Duodenal mucosa (tissue), 2 donors: ENCODE measurements around the gene ZCCHC4.

Experiments used
- H3K27ac ChIP-seq: one replicate; pipeline ENCODE4 v1.7.0; 2013; ENCODE audit warnings: low read depth, low read length
- H3K27me3 ChIP-seq, 2 donors: one replicate each; pipeline ENCODE4 v1.7.0; 2013; ENCODE audit warnings: low read length in 2 of 2, control low read depth in 1 of 2; ENCODE audit not compliant: insufficient read depth in 2 of 2, control insufficient read depth in 1 of 2
- H3K36me3 ChIP-seq, 2 donors: one replicate each; pipeline ENCODE4 v1.7.0; 2013; ENCODE audit warnings: low read length in 2 of 2, control low read depth in 1 of 2; ENCODE audit not compliant: insufficient read depth in 2 of 2, control insufficient read depth in 1 of 2
- H3K4me1 ChIP-seq, 2 donors: one replicate each; pipeline ENCODE4 v1.7.0; 2013; ENCODE audit warnings: low read length in 2 of 2, control low read depth in 1 of 2; ENCODE audit not compliant: insufficient read depth in 2 of 2, control insufficient read depth in 1 of 2
- H3K4me3 ChIP-seq, 2 donors: one replicate each; pipeline ENCODE4 v1.7.0; 2013; ENCODE audit warnings: low read length in 2 of 2, low read depth in 1 of 2
- H3K9ac ChIP-seq, 2 donors: one replicate each; pipeline ENCODE4 v1.7.0; 2013; ENCODE audit warnings: low read length in 2 of 2, low read depth in 1 of 2
- H3K9me3 ChIP-seq, 2 donors: one replicate each; pipeline ENCODE4 v1.7.0; 2013; ENCODE audit warnings: low read length in 2 of 2, control low read depth in 1 of 2; ENCODE audit not compliant: control insufficient read depth in 1 of 2

Gene ZCCHC4

GRCh38 chr4:25347971-25348370 is 35.4 kb downstream of the ZCCHC4 start:
- H3K27ac ChIP-seq: no peak overlapping the region

DNA sequence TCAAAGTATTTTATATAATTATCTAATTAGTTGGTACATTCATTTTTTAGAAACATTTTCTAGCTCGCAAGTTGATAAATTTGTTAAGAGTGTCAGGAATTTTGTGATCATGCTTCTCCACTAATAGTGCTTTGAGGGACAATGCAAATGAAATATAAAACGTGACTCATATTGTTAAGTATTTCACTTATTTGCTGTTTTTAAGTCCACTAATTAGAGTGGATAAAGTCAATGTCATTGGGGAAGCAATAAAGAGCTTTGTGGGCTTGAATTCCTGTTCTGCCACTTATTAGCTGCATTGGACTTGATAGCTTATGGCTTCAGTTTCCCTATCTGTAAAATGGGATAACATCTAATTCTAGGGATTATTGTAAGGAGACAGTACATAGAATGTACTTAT is 38.0 kb downstream of the ZCCHC4 start:
- Histone ChIP-seq H3K9ac (no peak overlapping the region), H3K4me1 (no peaks in the 10 kb centered on the region), H3K36me3 (peaks cover 8 to 17% of the 10 kb centered on the region in 2 donors), H3K4me3 (no peak overlapping the region), H3K9me3 (no peaks in the 10 kb centered on the region), H3K27me3 (no peaks in the 10 kb centered on the region), H3K27ac (no peak overlapping the region)

More at GRCh38 chr4:25347971-25348370, 35.4 kb downstream of the ZCCHC4 start:
- Histone ChIP-seq H3K27me3 (no peaks in the 10 kb centered on the region), H3K4me3 (no peak overlapping the region), H3K9ac (no peak overlapping the region), H3K36me3 (peaks cover 4 to 12% of the 10 kb centered on the region in 2 donors), H3K4me1 (peaks cover 0 to 4% of the 10 kb centered on the region in 2 donors), H3K9me3 (no peaks in the 10 kb centered on the region)

DNA sequence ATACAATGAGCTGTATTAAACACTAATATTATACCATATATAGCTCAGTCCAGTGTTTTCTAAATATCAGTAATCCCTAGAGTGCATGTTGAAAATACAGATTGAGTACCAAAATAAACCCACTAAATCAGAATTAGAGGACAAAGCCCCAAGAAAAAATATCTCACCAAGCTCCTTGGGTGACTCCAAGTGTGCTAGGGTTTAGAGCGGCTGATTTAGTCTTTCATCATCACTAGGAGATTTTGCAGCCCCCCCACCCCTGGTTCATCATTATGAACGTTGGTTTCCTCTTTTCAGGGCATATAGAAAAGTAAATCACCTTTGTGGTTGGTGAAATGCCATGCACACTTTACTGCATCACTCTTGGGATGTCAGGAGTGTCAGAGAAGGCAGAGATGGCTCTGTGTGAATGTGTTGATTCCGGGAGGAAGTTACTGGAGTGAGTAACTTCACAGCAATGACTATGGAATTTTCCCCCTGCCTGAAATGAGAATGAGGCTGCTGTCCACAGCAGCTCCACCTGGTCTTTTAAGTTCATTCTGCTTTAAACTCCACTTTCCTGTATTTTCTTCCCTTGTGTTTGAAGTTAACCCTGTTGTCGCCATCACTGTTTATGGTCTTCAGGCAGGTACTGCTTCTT is 39.3 kb downstream of the ZCCHC4 start:
- no peaks in the 10 kb centered on the region for H3K27me3 ChIP-seq
- peaks cover 8 to 14% of the 10 kb centered on the region in 2 donors for H3K36me3 ChIP-seq
- no peaks in the 10 kb centered on the region for H3K4me1 ChIP-seq
- H3K4me3 ChIP-seq: no peak overlapping the region
- no peak overlapping the region for H3K27ac ChIP-seq
- H3K9ac ChIP-seq: no peak overlapping the region
- no peaks in the 10 kb centered on the region for H3K9me3 ChIP-seq

DNA sequence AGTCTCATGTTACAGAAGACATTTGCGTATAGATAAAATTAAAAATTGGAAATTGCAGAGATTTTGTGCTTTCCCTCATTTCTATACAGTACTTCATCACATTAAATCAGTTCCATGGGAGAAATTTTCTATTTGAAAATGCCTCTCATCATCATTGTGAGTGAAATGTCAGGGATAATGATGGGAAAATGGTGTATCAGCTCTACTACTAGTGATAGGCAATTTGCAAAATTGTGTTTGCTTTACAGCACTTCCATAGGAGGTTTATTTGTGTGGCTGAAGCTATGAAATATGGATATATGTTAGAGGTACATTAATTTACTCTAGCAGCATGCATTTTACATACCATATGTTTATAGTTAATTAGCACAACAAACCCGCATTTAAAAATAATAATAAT is 43.5 kb downstream of the ZCCHC4 start:
- Histone ChIP-seq H3K9ac (no peak overlapping the region), H3K27ac (no peak overlapping the region), H3K4me1 (no peaks in the 10 kb centered on the region), H3K4me3 (no peak overlapping the region), H3K36me3 (peaks cover 4 to 10% of the 10 kb centered on the region in 2 donors), H3K27me3 (no peaks in the 10 kb centered on the region), H3K9me3 (no peaks in the 10 kb centered on the region)

GRCh38 chr4:25358515-25359275 is 46.1 kb downstream of the ZCCHC4 start:
- H3K4me1 ChIP-seq: no peaks in the 10 kb centered on the region
- no peak overlapping the region for H3K9ac ChIP-seq
- no peaks in the 10 kb centered on the region for H3K27me3 ChIP-seq
- peaks cover 0 to 3% of the 10 kb centered on the region in 2 donors for H3K36me3 ChIP-seq
- no peaks in the 10 kb centered on the region for H3K9me3 ChIP-seq
- no peak overlapping the region for H3K4me3 ChIP-seq
- no peak overlapping the region for H3K27ac ChIP-seq

GRCh38 chr4:25361253-25361652 is 48.7 kb downstream of the ZCCHC4 start:
- Histone ChIP-seq H3K9me3 (no peaks in the 10 kb centered on the region), H3K9ac (no peak overlapping the region), H3K4me3 (no peak overlapping the region), H3K36me3 (peaks cover 3 to 12% of the 10 kb centered on the region in 2 donors), H3K27me3 (no peaks in the 10 kb centered on the region), H3K27ac (no peak overlapping the region), H3K4me1 (no peaks in the 10 kb centered on the region)

- Histone ChIP-seq H3K36me3 (peaks cover 3 to 13% of the 10 kb centered on the region in 2 donors), H3K9ac (no peak overlapping the region), H3K4me1 (no peaks in the 10 kb centered on the region), H3K4me3 (no peak overlapping the region), H3K27me3 (no peaks in the 10 kb centered on the region), H3K27ac (no peak overlapping the region), H3K9me3 (no peaks in the 10 kb centered on the region)
Observed at GRCh38 chr4:25367004-25367621, 54.5 kb downstream of the ZCCHC4 start.

DNA sequence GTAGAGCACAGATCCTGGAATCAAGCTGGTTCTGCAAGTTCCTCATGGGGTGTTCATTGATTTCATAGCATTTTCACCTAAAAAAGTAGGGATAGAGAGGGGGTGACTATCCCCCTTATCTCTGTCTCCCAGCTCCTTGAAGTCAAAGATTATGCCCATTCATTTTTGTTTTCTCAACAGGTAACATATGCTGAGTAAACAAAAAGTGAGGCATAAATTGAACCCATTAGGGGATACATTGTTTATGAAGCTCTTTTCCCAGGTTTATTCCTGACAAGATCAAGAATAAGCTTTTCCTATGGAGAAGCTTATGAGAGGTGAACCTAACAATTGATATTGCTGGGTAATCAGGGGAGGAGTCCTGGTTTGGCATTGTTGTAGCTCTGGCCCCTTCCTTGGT is 55.3 kb downstream of the ZCCHC4 start:
- H3K36me3 ChIP-seq: peaks cover 3 to 13% of the 10 kb centered on the region in 2 donors
- H3K9me3 ChIP-seq: no peaks in the 10 kb centered on the region
- no peak overlapping the region for H3K9ac ChIP-seq
- H3K27ac ChIP-seq: no peak overlapping the region
- H3K4me3 ChIP-seq: no peak overlapping the region
- H3K4me1 ChIP-seq: no peaks in the 10 kb centered on the region
- no peaks in the 10 kb centered on the region for H3K27me3 ChIP-seq

GRCh38 chr4:25368315-25368714 is 55.7 kb downstream of the ZCCHC4 start:
- H3K9ac ChIP-seq: no peak overlapping the region
- no peaks in the 10 kb centered on the region for H3K27me3 ChIP-seq
- H3K4me3 ChIP-seq: no peak overlapping the region
- H3K9me3 ChIP-seq: no peaks in the 10 kb centered on the region
- H3K36me3 ChIP-seq: peaks cover 3 to 13% of the 10 kb centered on the region in 2 donors
- no peaks in the 10 kb centered on the region for H3K4me1 ChIP-seq
- H3K27ac ChIP-seq: no peak overlapping the region

DNA sequence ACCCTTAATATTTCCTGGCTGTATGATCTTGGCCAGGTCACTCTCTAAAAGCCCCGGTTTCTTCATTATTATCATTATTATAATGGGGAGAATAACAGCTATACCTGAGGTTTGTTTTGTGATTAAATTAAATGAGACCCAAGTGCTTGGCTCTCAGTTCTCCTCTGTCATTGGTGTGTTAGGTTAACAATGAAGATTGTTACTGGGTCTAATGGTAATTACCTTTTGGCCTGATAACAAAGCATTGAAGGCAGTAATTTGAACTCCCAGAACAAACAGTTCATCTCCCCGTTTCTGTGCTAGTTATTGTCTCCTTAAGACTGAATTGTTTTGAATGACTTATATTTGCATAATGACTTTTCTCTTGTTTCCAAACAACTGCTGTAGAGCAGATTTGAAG is 57.7 kb downstream of the ZCCHC4 start:
- no peaks in the 10 kb centered on the region for H3K4me1 ChIP-seq
- no peaks in the 10 kb centered on the region for H3K9me3 ChIP-seq
- H3K4me3 ChIP-seq: no peak overlapping the region
- H3K9ac ChIP-seq: no peak overlapping the region
- no peaks in the 10 kb centered on the region for H3K27me3 ChIP-seq
- H3K27ac ChIP-seq: no peak overlapping the region
- H3K36me3 ChIP-seq: peaks cover 0 to 5% of the 10 kb centered on the region in 2 donors
